ENCODE data around the gene EGFL7. TPM values are rescaled to one million over a fixed set of nuclear protein-coding genes. Genes with fewer than 3 reads are reported as not detected.

EGFL7 gene
- total and polyA plus RNA-seq, 10 of the 15 experiments (the other 5 are each of a cell fraction or from before 2014, with no cell fraction given): 0.06 to 0.46 (median 0.19) TPM; not detected in 5

DNA sequence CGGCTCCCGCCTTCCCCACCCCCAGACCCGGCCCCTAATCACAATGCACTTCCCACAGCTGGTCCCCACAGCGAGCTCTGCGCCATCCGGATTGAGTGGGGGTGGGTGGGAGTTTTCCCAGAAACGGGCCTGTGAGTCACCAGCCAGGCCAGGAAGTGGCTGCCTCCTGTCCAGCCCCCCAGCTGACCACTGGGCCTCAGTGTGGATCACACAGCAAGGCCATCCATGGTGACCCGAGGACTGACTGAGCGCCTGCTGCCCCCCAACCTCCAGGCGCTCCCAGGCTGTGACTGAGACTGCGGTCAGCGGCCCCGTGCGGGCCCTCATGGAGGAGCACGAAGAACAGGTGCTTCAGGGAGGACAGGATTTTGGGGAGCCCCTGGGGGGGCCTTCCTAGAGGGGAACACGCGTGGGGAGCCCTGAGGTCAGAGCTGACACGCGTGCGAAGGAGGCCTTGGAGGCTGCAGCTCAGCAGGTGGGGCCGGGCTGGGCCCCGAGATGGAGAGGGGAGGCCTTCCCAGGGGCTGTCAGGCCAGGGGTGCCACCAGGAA is 48.3 kb upstream of the EGFL7 start:
- ChIA-PET CTCF (no interaction called here), RAD21 (ENCODE audit: unreplicated experiment) (interaction anchor here (0.6 kb wide), 1 partner anchor 283 kb away, joined by 3 read pairs; no protein-coding TSS in a partner anchor), SMC1A (ENCODE audit: uncharacterized antibody, unreplicated experiment) (no interaction called here), POLR2A (no interaction called here)
- no peaks in the 10 kb centered on the region for H4K20me1 ChIP-seq (ENCODE audit: control insufficient read depth, insufficient read depth)
- 70% methylated on average over 19 of the region's 22 CpGs for WGBS (ENCODE audit: insufficient coverage, insufficient replicate concordance, low lambda C conversion rate, missing lambda C conversion rate)
- no peak overlapping the region for H3K4me2 ChIP-seq (ENCODE audit: control insufficient read depth, insufficient read depth)
- H3K4me3 ChIP-seq: no peak overlapping the region
- no peak for DNase-seq (ENCODE audit: low read depth, low spot score)
- H3K79me2 ChIP-seq (ENCODE audit: control insufficient read depth, insufficient read depth, low read length): no peaks in the 10 kb centered on the region
- in situ Hi-C loops (cut with MboI): no loop called here
- no peak overlapping the region for H2AFZ ChIP-seq (ENCODE audit: control insufficient read depth, low read depth, low read length)
- intact Hi-C loops (cut with micrococcal nuclease; ENCODE audit: unreplicated experiment): no loop called here
- peaks cover 16% of the 10 kb centered on the region for H3K4me1 ChIP-seq (ENCODE audit: control insufficient read depth, insufficient read depth, low read length)
- no peaks in the 10 kb centered on the region for H3K9me3 ChIP-seq (replicated peaks; ENCODE audit: control insufficient read depth, insufficient read depth, low read length)
- no peaks in the 10 kb centered on the region for H3K27me3 ChIP-seq (replicated peaks in 1 of 2; ENCODE audit: control insufficient read depth in 2 of 2, insufficient read depth in 2 of 2, low read length in 1 of 2)
- ATAC-seq: no peak
- H3K27ac ChIP-seq (ENCODE audit: control insufficient read depth, insufficient read depth): no peak overlapping the region
- H3K36me3 ChIP-seq (ENCODE audit: control insufficient read depth in 2 of 2, insufficient read depth in 2 of 2, low read length in 1 of 2): no peaks in the 10 kb centered on the region
- no peak for FAIRE-seq
- TF ChIP-seq CREM (IDR thresholded peaks at IDR 0.05; ENCODE audit: low read depth): no peak
- no peak overlapping the region for H3K9ac ChIP-seq (ENCODE audit: control insufficient read depth, insufficient read depth, low read length)
- no TSS peak for BruUV-seq (replicated peaks)

DNA sequence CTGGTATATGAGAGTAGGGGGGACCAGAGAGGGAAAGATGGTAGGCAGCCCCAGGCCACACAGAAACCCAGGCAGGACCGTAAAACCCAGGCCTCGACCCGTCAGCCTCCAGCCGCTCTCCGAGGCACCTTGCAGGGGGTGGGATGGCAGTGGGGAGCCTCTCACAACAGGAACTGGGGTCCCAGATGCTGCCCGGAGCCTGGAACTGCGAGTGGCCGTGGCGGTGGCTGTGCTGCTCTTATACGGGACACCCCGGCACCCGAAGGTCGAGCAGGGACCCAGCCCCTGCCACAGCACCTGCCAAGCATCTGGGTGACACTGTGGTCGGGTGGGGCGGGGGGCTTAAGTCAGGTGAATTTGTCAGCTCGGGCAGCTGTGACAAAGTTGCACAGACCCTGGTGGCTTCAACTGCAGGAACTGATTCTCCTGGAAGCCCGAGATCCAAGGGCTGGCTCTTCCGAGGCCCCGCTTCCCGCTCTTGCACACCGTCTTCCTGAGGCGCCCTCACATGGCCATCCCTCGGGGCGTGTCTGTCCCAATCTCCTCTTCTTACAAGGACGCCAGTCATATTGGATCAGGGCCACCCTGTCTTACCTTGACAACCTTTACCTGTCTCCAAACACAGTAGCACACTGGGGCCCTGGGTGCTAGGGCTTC is 47.6 kb upstream of the EGFL7 start:
- Histone ChIP-seq H3K4me3 (no peak overlapping the region), H4K20me1 (ENCODE audit: control insufficient read depth, insufficient read depth) (no peaks in the 10 kb centered on the region), H3K4me2 (ENCODE audit: control insufficient read depth, insufficient read depth) (no peak overlapping the region), H3K27ac (ENCODE audit: control insufficient read depth, insufficient read depth) (no peak overlapping the region), H3K27me3 (replicated peaks in 1 of 2; ENCODE audit: control insufficient read depth in 2 of 2, insufficient read depth in 2 of 2, low read length in 1 of 2) (no peaks in the 10 kb centered on the region), H3K79me2 (ENCODE audit: control insufficient read depth, insufficient read depth, low read length) (no peaks in the 10 kb centered on the region), H3K9ac (ENCODE audit: control insufficient read depth, insufficient read depth, low read length) (no peak overlapping the region), H3K36me3 (ENCODE audit: control insufficient read depth in 2 of 2, insufficient read depth in 2 of 2, low read length in 1 of 2) (no peaks in the 10 kb centered on the region), H3K4me1 (ENCODE audit: control insufficient read depth, insufficient read depth, low read length) (peaks cover 22% of the 10 kb centered on the region), H2AFZ (ENCODE audit: control insufficient read depth, low read depth, low read length) (no peak overlapping the region), H3K9me3 (replicated peaks; ENCODE audit: control insufficient read depth, insufficient read depth, low read length) (no peaks in the 10 kb centered on the region)
- POLR2A ChIA-PET: no interaction called here
- DNase-seq (ENCODE audit: low read depth, low spot score): no peak
- CTCF ChIA-PET: no interaction called here
- FAIRE-seq: no peak
- BruUV-seq (replicated peaks): no TSS peak
- TF ChIP-seq ESRRA (IDR thresholded peaks at IDR 0.05; ENCODE audit: low read length) (no peak), ZZZ3 (IDR thresholded peaks at IDR 0.05; ENCODE audit: control insufficient read depth, insufficient read length, low read depth) (no peak), MYB (IDR thresholded peaks at IDR 0.05; ENCODE audit: borderline replicate concordance, low read depth, low read length) (no peak), BCL11A (IDR thresholded peaks at IDR 0.05; ENCODE audit: low read depth, low read length) (no peak), ZNF622 (IDR thresholded peaks at IDR 0.05) (no peak), STAT1 (conservative IDR thresholded peaks at IDR 0.05) (no peak), ZSCAN29 (IDR thresholded peaks at IDR 0.05) (no peak), RUNX3 (IDR thresholded peaks at IDR 0.05; ENCODE audit: low read length) (no peak), LARP7 (IDR thresholded peaks at IDR 0.05) (no peak), CREB1 (IDR thresholded peaks at IDR 0.05; ENCODE audit: low read depth) (no peak)
- TF ChIP-seq, protein P1, sequence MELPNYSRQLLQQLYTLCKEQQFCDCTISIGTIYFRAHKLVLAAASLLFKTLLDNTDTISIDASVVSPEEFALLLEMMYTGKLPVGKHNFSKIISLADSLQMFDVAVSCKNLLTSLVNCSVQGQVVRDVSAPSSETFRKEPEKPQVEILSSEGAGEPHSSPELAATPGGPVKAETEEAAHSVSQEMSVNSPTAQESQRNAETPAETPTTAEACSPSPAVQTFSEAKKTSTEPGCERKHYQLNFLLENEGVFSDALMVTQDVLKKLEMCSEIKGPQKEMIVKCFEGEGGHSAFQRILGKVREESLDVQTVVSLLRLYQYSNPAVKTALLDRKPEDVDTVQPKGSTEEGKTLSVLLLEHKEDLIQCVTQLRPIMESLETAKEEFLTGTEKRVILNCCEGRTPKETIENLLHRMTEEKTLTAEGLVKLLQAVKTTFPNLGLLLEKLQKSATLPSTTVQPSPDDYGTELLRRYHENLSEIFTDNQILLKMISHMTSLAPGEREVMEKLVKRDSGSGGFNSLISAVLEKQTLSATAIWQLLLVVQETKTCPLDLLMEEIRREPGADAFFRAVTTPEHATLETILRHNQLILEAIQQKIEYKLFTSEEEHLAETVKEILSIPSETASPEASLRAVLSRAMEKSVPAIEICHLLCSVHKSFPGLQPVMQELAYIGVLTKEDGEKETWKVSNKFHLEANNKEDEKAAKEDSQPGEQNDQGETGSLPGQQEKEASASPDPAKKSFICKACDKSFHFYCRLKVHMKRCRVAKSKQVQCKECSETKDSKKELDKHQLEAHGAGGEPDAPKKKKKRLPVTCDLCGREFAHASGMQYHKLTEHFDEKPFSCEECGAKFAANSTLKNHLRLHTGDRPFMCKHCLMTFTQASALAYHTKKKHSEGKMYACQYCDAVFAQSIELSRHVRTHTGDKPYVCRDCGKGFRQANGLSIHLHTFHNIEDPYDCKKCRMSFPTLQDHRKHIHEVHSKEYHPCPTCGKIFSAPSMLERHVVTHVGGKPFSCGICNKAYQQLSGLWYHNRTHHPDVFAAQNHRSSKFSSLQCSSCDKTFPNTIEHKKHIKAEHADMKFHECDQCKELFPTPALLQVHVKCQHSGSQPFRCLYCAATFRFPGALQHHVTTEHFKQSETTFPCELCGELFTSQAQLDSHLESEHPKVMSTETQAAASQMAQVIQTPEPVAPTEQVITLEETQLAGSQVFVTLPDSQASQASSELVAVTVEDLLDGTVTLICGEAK (IDR thresholded peaks at IDR 0.05; ENCODE audit: borderline replicate concordance): no peak
- RAD21 ChIA-PET (ENCODE audit: unreplicated experiment): no interaction called here
- no peak for ATAC-seq
- WGBS (ENCODE audit: insufficient coverage, insufficient replicate concordance, low lambda C conversion rate, missing lambda C conversion rate): 57% methylated on average over 25 of the region's 25 CpGs
- in situ Hi-C loops (cut with MboI): no loop called here
- SMC1A ChIA-PET (ENCODE audit: uncharacterized antibody, unreplicated experiment): no interaction called here
- intact Hi-C loops (cut with micrococcal nuclease; ENCODE audit: unreplicated experiment): no loop called here

Measured in GM12878 (cell line).